Cardiac muscle cell (in vitro differentiated cells and primary cell): Measurements from ENCODE around the gene SDC3. TPM values are rescaled to one million over a fixed set of nuclear protein-coding genes. Genes with fewer than 3 reads are reported as not detected.

Experiments used
- DNase-seq, 2 donors: peaks; one replicate each; pipeline versions ENCODE4 v3.0.0 to v3.0.0-alpha.2; 2010 to 2017; ENCODE audit warnings: low read depth in 1 of 2, low spot score in 1 of 2
- H3K27ac ChIP-seq: fragments of 200-600 bp; sonication (generic); 2 replicates; pipeline ENCODE4 v1.5.1; 2016
- H3K27me3 ChIP-seq: fragments of 200-600 bp; sonication (generic); 2 replicates; pipeline ENCODE4 v1.6.0; 2016; ENCODE audit warnings: control low read depth
- H3K36me3 ChIP-seq: fragments of 200-600 bp; sonication (generic); 2 replicates; pipeline ENCODE4 v1.5.1; 2016; ENCODE audit warnings: control low read depth
- H3K4me1 ChIP-seq: fragments of 200-600 bp; sonication (generic); 2 replicates; pipeline ENCODE4 v1.8.1; 2017; ENCODE audit warnings: low read depth, mild to moderate bottlenecking, mixed run types
- H3K4me3 ChIP-seq: fragments of 200-600 bp; sonication (generic); 2 replicates; pipeline ENCODE4 v1.5.1; 2016; ENCODE audit warnings: mild to moderate bottlenecking
- H3K9me3 ChIP-seq: fragments of 200-600 bp; sonication (generic); 2 replicates; pipeline ENCODE4 v1.5.1; 2017; ENCODE audit warnings: low read depth, mild to moderate bottlenecking, control low read depth
- CTCF ChIP-seq: IDR thresholded peaks from 2 replicates; pipeline ENCODE4 v1.5.1; 2012; ENCODE audit warnings: low read depth, mild to moderate bottlenecking, low read length
- polyA plus RNA-seq: library from polyadenylated mRNA; unstranded; fragments of >200 nt; fragmentation: Nextera tagmentation; extraction: Ambion mirVana; gene quantifications from 2 replicates; pipeline ENCODE4 v1.2.1, GENCODE V29; 2016
- total RNA-seq: library from RNA; depleted of rRNA; stranded (reverse); fragments of >200 nt; gene quantifications from 2 replicates; pipeline ENCODE4 v1.2.3, GENCODE V29; 2016

The SDC3 gene
- total and polyA plus RNA-seq, 2 experiments from 2014 or later = 85.2 to 89.2 TPM

GRCh38 chr1:30894508-30894973 lies 14.0 kb downstream of the SDC3 start:
- Histone ChIP-seq H3K36me3 (no peaks in the 10 kb centered on the region), H3K4me3 (no peak overlapping the region), H3K27ac (no peak overlapping the region), H3K27me3 (no peaks in the 10 kb centered on the region), H3K9me3 (no peaks in the 10 kb centered on the region), H3K4me1 (peaks cover 27% of the 10 kb centered on the region)
- no peak for TF ChIP-seq CTCF
- no peak for DNase-seq

GRCh38 chr1:30893776-30894507 lies 14.6 kb downstream of the SDC3 start:
- H3K9me3 ChIP-seq = no peaks in the 10 kb centered on the region
- H3K36me3 ChIP-seq = no peaks in the 10 kb centered on the region
- peaks cover 33% of the 10 kb centered on the region for H3K4me1 ChIP-seq
- H3K4me3 ChIP-seq = no peak overlapping the region
- no peak for DNase-seq
- H3K27ac ChIP-seq = peak overlapping the region; percentile 75
- no peaks in the 10 kb centered on the region for H3K27me3 ChIP-seq
- no peak for TF ChIP-seq CTCF

- Histone ChIP-seq H3K9me3 (no peaks in the 10 kb centered on the region), H3K4me1 (peaks cover 46% of the 10 kb centered on the region), H3K36me3 (no peaks in the 10 kb centered on the region), H3K27me3 (no peaks in the 10 kb centered on the region), H3K27ac (no peak overlapping the region), H3K4me3 (no peak overlapping the region)
- DNase-seq = no peak
- TF ChIP-seq CTCF = no peak
Observed at GRCh38 chr1:30892671-30893073, 15.9 kb downstream of the SDC3 start.

- no peak for TF ChIP-seq CTCF
- DNase-seq = no peak
- no peak overlapping the region for H3K27ac ChIP-seq
- H3K4me3 ChIP-seq = no peak overlapping the region
- H3K27me3 ChIP-seq = no peaks in the 10 kb centered on the region
- peaks cover 52% of the 10 kb centered on the region for H3K4me1 ChIP-seq
- no peaks in the 10 kb centered on the region for H3K9me3 ChIP-seq
- no peaks in the 10 kb centered on the region for H3K36me3 ChIP-seq
Observed at GRCh38 chr1:30891227-30891552, 17.4 kb downstream of the SDC3 start.

GRCh38 chr1:30890502-30891226 lies 17.9 kb downstream of the SDC3 start:
- no peak for TF ChIP-seq CTCF
- DNase-seq = no peak
- no peak overlapping the region for H3K27ac ChIP-seq
- no peaks in the 10 kb centered on the region for H3K9me3 ChIP-seq
- no peaks in the 10 kb centered on the region for H3K27me3 ChIP-seq
- no peaks in the 10 kb centered on the region for H3K36me3 ChIP-seq
- peaks cover 53% of the 10 kb centered on the region for H3K4me1 ChIP-seq
- H3K4me3 ChIP-seq = no peak overlapping the region
